C4-2B (cell line): ENCODE measurements around the gene PGAP3.
A peak's percentile ranks its signal among the peaks of the same experiment; 100 is the strongest.

Source experiments
- H3K27ac ChIP-seq: fragments of 450-650 bp; 2 replicates; pipeline ENCODE4 v1.5.1; 2017
- CTCF ChIP-seq: fragments of 450-650 bp; conservative IDR thresholded peaks from 2 replicates; pipeline ENCODE4 v1.5.1; 2017; ENCODE audit warnings: mild to moderate bottlenecking
- ZFX ChIP-seq: fragments of 450-650 bp; IDR thresholded peaks from 2 replicates; pipeline ENCODE4 v1.6.1; 2017

PGAP3 gene

GRCh38 chr17:39703913-39704312, 16.1 kb upstream of the PGAP3 start:
- H3K27ac ChIP-seq, result peak overlapping the region; percentile 96
- no peak for TF ChIP-seq ZFX
- no peak for TF ChIP-seq CTCF

GRCh38 chr17:39702901-39703893, 15.3 kb upstream of the PGAP3 start:
- peak overlapping the region; percentile 96 for H3K27ac ChIP-seq
- TF ChIP-seq ZFX (no peak), CTCF (no peak)

- H3K27ac ChIP-seq, result peak overlapping the region; percentile 96
- no peak for TF ChIP-seq CTCF
- no peak for TF ChIP-seq ZFX
Observed at GRCh38 chr17:39701784-39702422, 14.0 kb upstream of the PGAP3 start.

GRCh38 chr17:39701012-39701783, 13.3 kb upstream of the PGAP3 start:
- TF ChIP-seq CTCF, result no peak
- no peak for TF ChIP-seq ZFX
- H3K27ac ChIP-seq, result peak overlapping the region; percentile 96

GRCh38 chr17:39700148-39700987, 12.5 kb upstream of the PGAP3 start:
- TF ChIP-seq CTCF (no peak), ZFX (peak; percentile 61; the same call in 1 of the 2 replicates)
- H3K27ac ChIP-seq, result peak overlapping the region; percentile 96

GRCh38 chr17:39699818-39700147, 11.9 kb upstream of the PGAP3 start, which contains the start of gene ERBB2:
Gene ERBB2, plus strand, starts transcription at chr17:39700064. Its CDS starts 175 bp downstream, at chr17:39700239.
- H3K27ac ChIP-seq, result peak within 1 kb of the TSS; percentile 96

GRCh38 chr17:39699157-39699817, 11.4 kb upstream of the PGAP3 start:
- peak overlapping the region; percentile 96 for H3K27ac ChIP-seq

More at GRCh38 chr17:39699818-39700147, 11.9 kb upstream of the PGAP3 start, which contains the start of gene ERBB2:
- TF ChIP-seq ZFX, result no peak
- TF ChIP-seq CTCF, result no peak
